ENCODE measurements around the gene C16orf54. TPM values are rescaled to one million over a fixed set of nuclear protein-coding genes. Genes with fewer than 3 reads are reported as not detected.

The C16orf54 gene
- total RNA-seq, 4 donors from 2014 or later = 0.49 to 5.1 (median 0.97) TPM; not detected in 1

GRCh38 chr16:29770250-29770929, 24.6 kb upstream of the C16orf54 start:
- no peaks in the 10 kb centered on the region for H3K4me1 ChIP-seq
- DNase-seq = no peak
- H3K4me3 ChIP-seq = no peak overlapping the region
- intact Hi-C loops (cut with DNase I; ENCODE audit: low total_unique reads) = no loop called here
- H3K27me3 ChIP-seq = no peaks in the 10 kb centered on the region
- no peak overlapping the region for H3K27ac ChIP-seq
- H3K36me3 ChIP-seq = no peaks in the 10 kb centered on the region
- TF ChIP-seq CTCF (IDR thresholded peaks at IDR 0.05) (no peak), POLR2A (IDR thresholded peaks at IDR 0.05) (no peak)
- H3K9me3 ChIP-seq = no peaks in the 10 kb centered on the region

- no peak for DNase-seq
- H3K4me1 ChIP-seq = no peaks in the 10 kb centered on the region
- H3K36me3 ChIP-seq = no peaks in the 10 kb centered on the region
- intact Hi-C loops (cut with DNase I; ENCODE audit: low total_unique reads) = no loop called here
- H3K27me3 ChIP-seq = no peaks in the 10 kb centered on the region
- no peak overlapping the region for H3K27ac ChIP-seq
- H3K4me3 ChIP-seq = no peak overlapping the region
- TF ChIP-seq CTCF (IDR thresholded peaks at IDR 0.05) (no peak), POLR2A (IDR thresholded peaks at IDR 0.05) (no peak)
- H3K9me3 ChIP-seq = no peaks in the 10 kb centered on the region
Measured at GRCh38 chr16:29769507-29769906, 23.7 kb upstream of the C16orf54 start.

- H3K27me3 ChIP-seq = no peaks in the 10 kb centered on the region
- no peaks in the 10 kb centered on the region for H3K36me3 ChIP-seq
- intact Hi-C loops (cut with DNase I; ENCODE audit: low total_unique reads) = no loop called here
- H3K27ac ChIP-seq = no peak overlapping the region
- no peaks in the 10 kb centered on the region for H3K4me1 ChIP-seq
- DNase-seq = no peak
- no peak overlapping the region for H3K4me3 ChIP-seq
- no peaks in the 10 kb centered on the region for H3K9me3 ChIP-seq
- TF ChIP-seq CTCF (IDR thresholded peaks at IDR 0.05) (no peak), POLR2A (IDR thresholded peaks at IDR 0.05) (no peak)
Measured at GRCh38 chr16:29767062-29767461, 21.3 kb upstream of the C16orf54 start.

GRCh38 chr16:29766571-29766970, 20.8 kb upstream of the C16orf54 start:
- intact Hi-C loops (cut with DNase I; ENCODE audit: low total_unique reads) = no loop called here
- Histone ChIP-seq H3K4me1 (no peaks in the 10 kb centered on the region), H3K9me3 (no peaks in the 10 kb centered on the region), H3K4me3 (no peak overlapping the region), H3K27ac (no peak overlapping the region), H3K36me3 (no peaks in the 10 kb centered on the region), H3K27me3 (no peaks in the 10 kb centered on the region)
- TF ChIP-seq POLR2A (IDR thresholded peaks at IDR 0.05) (no peak), CTCF (IDR thresholded peaks at IDR 0.05) (no peak)
- no peak for DNase-seq

GRCh38 chr16:29765167-29766032, 19.6 kb upstream of the C16orf54 start:
- no peaks in the 10 kb centered on the region for H3K9me3 ChIP-seq
- no peaks in the 10 kb centered on the region for H3K36me3 ChIP-seq
- no peaks in the 10 kb centered on the region for H3K4me1 ChIP-seq
- TF ChIP-seq CTCF (IDR thresholded peaks at IDR 0.05) = no peak
- H3K4me3 ChIP-seq = no peak overlapping the region
- H3K27ac ChIP-seq = no peak overlapping the region
- no peak for DNase-seq
- H3K27me3 ChIP-seq = no peaks in the 10 kb centered on the region
- intact Hi-C loops (cut with DNase I; ENCODE audit: low total_unique reads) = no loop called here
